LHCN-M2 (cell line): ENCODE measurements around the gene ZNF519. TPM values are rescaled to one million over a fixed set of nuclear protein-coding genes. Genes with fewer than 3 reads are reported as not detected.
"Not testable (repeated sequence)": the region's sequence is repeated elsewhere in the genome, so short reads cannot be mapped to it uniquely, and the experiment has no call there.

Experiments
- DNase-seq: peaks from one replicate; pipeline ENCODE4 v3.0.0-alpha.2; 2012; ENCODE audit warnings: low read depth
- polyA plus RNA-seq: library from polyadenylated mRNA; unstranded; fragments of >200 nt; gene quantifications from one replicate; pipeline ENCODE4 v1.2.1, GENCODE V29; 2012; ENCODE audit warnings: missing spikeins
- total RNA-seq: library from RNA; depleted of rRNA; stranded (reverse); fragments of >200 nt; gene quantifications from 2 replicates; pipeline ENCODE4 v1.2.3, GENCODE V29; 2014; rRNA removed

Gene ZNF519
- 7.5 and 11.5 TPM in 2 replicates for total RNA-seq
- polyA plus RNA-seq = 1.9 TPM

DNA sequence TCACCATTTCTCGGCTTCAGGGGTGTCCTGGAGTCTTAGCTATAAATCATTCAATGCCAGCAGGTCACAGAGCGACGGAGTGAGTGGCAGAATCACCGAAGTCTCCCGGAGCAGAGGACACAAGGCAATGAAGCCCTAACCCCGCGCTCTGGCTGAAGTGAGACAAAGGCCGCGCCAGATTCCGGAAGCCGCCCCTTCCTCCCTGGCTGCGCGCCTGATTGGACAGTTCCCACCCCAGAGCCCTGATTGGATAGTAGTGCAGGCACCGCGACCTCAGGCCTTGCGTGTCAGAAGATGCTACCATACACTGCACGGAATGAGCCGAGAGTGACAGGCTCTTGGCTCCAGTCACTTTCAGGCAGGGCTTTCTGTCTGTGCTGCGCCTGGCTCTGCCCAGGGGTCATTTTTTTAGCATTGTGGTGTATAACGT lies at the start of gene ZNF519:
Gene ZNF519, minus strand, starts transcription at position 165 of the 430 bp plus-strand sequence. Its CDS starts 158 bp downstream, at position 7.
- DNase-seq = peak; percentile 97

DNA sequence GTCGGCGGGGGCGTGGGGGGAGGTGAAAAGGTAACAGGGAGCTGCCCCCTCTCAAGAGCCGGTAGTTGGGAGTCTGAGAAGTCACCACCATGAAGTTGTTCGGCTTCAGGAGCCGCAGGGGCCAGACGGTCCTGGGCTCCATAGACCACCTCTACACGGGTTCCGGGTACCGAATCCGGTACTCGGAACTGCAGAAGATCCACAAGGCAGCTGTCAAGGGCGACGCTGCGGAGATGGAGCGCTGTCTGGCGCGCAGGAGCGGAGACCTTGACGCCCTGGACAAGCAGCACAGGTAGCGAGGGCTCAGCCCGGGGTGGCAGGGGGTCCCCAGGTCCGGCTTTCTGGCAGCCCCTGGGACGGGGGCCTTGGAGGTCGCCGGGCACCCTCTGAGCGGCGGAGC lies 47.1 kb upstream of the ZNF519 start:
- no peak for DNase-seq

DNA sequence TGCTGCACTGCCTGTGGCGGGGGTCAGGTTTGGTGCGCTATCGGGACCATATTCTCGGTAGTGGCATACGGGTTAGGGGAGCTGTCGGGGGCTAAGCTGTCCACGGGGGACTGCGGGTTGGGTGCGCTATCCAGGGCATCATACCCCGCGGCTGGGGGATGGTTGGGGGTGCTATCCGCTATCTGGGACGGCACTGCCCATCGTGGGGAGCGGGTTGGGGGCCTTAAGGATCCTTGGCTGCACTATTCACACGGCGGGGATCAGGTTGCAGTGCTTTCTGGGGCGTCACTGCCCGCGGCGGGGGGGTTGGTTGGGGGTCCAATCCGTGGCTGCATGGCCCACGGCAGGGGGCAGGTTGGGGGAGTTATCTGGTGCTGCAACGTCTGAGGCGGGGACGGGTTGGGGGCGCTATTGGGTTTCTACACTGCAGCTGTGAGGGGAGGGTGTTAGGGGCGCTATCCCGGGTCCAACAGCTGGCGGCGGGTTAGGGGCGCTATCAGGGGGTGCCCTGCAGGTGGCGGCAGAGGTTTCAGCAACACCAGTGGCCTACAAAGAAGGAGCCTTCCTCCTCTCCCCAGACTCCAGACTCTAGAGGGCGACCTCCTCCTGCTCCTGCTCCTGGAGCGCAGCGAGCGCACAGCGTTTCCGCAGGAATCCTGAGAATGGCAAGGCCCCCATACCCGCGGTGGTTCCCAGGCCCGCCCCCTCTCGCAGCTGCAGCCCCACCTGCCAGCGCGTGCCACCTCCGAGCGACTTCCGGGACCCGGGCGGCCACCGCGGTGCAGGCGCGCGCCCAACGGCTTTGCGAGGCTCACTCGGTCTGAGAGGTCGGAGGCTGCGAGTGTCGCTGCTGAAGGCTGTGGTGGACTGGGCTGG lies 46.3 kb upstream of the ZNF519 start:
- peak; percentile 75 for DNase-seq

DNA sequence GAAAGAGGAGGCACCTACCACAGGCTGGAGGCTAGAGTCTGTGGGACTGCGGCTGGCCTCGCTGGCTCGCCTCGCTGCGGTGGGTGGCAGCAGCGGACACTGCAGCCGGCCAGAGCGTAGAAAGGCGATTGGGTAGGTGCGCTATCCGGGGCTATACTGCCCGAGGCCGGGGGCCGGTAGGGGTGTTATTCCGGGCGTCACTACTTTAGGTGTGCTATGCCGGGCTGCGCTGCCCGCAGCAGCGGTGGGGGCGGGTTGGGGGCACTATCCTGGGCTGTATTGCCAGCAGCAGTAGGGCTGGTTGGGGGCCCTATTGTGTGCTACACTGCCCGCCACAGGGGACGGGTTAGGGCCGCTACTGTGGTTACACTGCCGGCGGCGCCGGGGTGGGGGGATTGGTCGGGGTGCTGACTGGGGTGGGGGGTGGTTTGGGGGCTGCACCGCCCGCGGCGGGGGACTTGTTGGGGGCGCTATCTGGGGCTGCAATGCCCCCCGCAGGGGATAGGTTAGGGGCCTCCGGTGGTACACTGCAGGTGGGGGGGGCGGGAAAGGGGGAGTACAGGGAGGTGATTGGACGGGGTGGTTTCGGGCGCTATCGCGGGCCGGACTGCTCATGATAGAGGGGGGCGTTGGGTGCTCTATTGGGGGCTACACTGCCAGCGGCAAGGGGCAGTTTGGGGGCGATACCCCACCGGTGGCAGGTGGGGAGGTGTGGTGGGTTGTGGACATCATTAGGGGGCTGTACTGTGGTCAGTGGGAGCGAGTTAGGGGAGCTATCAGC lies 45.5 kb upstream of the ZNF519 start:
- not testable (repeated sequence) for DNase-seq

DNA sequence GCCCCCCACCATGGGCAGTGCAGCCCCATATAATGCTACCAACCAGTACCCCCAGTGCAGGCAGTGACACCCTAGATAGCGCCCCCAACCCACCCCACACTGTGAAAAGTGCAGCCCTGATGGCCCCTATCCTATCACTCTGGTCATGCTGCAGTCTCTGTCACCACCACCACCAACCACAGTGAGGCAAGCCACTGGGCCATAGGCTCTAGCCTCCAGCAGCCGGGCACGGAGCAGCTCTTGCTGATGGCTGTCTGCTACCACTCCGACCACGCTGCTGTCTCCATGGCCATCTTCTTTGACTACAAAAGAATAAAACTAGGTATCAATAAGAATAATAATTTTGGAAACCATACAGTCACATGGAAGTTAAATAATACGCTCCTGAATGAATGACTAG lies 43.2 kb upstream of the ZNF519 start:
- DNase-seq = not testable (repeated sequence)

DNA sequence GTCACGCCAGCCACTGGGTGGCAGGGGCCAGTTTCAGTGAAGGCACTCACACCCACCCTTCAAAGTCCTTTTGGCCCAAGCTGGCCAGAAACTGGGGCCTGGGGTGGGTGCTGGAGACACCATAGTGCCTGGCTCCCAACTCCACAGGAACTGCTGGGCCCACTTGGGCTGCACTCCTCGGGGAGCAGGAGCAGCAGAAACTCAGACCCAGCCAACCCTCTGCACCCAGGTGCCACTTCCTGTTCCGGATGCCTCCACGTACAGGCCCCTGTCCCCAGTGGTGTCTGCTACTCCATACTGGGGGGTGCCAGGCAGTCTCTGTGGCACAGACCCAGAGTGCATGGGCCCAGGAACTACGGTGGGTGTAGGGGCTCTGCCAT lies 42.5 kb upstream of the ZNF519 start:
- DNase-seq = no peak

DNA sequence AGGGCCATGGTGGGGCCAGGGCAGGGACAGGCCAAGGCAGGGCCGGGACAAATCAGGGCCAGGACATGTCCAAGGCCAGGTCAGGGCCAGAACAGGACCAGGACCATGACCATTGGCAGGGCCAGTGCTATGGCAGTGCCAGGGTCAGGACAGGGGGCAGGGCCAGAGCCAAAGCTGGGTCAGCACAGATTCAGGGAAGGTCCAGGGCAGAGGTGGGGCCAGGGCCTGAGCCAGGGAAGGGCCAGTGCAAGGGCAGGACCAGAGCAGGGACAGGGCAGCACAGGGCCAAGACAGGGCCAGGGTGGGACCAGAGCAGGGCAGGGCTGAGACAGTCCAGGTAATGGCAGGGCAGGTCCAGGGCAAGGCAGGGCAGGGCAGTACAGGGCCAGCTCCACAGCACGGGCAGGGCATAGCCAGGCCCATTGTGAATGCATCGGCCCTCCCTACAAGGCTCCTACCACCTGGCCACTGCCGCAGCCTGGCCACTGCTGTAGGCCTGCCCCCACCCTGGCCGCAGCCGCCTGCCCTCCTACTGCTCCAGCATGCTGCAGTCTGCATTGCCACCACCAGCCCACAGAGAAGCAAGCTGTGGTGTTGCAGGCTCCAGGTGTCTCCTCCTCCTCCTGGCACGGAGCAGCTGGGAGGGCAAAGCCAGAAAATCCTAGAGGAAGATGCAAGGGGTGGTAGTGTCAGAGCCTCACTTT lies 41.9 kb upstream of the ZNF519 start:
- not testable (repeated sequence) for DNase-seq

DNA sequence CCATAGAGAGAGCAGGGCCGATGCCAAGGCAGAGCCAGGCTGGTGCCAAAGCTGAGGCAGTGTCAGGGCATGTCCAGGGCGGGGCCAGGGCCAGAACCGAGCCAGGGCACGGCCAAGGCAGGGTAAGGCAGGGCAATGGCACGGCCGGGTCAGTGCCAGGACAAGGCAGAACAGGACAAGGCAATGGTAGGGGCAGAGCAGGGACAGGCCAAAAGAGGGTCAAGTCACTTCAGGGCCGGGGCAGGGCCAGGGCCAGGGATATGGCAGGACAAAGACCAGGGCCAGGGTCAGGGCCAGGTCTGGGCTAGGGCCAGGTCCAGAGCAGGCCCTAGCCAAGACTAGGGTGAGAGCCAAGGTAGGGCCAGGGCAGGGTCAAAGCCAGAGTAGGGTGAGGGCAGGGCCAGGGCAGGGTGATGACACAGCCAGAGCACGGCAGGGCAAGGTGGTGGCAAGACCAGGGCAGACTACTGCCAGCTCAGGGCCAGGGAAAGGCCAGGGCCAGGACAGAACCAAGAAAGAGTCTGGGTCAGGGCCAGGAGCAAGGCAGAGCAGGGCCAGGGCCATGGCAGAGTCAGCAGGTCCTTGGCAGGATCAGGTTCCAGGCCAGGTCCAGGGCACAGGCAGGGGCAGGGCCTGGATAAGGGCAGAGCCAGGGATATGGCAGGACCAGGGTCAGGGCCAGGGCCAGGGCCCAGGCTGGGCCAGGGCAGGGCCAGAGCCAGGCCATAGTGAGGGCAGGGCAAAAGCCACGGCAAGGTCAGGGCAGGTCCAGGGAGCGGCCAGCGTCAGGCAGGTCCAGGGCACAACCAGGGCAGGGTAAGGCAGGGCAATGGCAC lies 41.1 kb upstream of the ZNF519 start:
- not testable (repeated sequence) for DNase-seq

DNA sequence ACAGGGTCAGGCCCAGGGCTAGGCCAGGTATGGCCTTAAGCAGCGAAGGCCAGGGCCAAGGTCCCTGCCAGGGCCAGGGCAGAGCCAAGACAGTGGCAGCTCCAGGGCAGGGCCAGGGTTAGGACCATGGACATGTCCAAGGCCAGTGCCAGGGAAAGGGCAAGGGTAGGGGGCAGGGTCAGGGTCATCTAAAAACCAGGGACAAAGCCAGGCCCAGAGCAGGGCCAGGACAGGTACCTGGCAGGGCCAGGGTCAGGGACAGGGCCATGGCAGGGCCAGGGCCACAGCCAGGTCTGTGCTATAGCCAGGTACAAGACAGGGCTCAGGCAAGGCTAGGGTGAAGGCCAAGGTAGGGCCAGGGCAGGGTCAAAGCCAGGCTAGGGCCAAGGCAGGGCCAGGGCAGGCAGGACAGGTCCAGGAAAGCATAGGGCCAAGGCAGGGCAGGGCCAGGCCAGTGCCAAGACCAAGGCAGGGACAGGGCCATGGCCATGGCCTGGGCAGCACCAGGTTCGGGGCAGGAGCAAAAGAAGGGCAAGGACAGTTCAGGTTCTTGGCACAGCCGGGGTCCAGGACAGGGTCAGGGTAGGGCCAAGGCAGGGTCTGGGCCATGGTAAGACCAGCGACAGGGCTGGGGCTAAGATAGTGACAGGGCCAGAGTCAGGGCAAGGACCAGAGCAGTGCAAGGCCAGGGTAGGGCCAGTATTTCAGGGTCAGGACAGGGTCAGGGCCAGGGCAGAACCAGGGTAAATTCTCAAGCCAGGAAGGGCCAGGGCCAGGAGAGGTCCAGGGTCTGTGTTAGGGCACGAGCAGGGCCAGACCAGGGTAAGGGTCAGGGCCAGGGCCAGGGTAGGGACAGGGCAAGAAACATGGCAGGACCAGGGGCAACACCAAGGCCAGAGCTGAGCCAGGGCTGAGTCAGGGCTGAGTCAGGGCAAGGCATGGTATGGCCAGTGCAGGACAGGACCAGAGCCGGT lies 40.2 kb upstream of the ZNF519 start:
- DNase-seq = not testable (repeated sequence)

DNA sequence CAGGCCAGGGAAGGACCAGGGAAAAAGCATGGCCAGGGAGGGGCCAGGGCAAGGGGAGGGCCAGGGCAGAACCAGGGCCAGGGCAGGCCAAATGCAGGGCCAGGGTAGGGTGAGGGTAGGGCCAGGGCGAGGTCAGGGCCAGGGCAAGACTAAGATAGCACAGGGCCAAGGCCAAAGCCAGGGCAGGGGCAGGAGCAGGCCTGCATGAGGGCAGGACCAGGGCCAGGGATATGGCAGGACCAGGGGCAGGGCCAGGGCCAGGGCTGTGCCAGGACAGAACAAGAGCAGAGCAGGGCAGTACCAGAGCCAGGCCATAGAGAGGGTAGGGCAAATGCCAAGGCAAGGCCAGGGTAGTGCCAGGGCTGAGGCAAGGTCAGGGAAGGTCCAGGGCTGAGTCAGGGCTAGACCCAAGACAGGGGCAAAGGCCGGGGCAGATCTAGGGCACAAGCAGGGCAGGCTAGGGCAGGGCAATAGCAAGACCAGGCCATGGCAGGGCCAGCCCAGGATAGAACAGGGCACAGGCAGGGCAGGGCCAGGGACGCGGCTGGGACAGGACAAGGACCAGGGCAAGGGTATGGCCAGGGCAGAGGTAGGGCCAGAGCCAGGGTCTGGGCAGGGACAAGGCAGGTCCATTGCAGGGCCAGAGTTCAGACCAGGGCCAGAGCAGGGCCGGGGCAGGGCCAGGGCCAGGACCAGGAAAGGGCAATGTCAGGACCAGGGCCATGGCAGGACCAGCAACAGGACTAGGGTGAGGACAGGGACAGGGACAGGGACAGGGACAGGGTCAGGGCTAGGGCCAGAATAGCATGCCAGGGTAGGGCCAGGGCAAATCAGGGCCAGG lies 39.3 kb upstream of the ZNF519 start:
- not testable (repeated sequence) for DNase-seq

DNA sequence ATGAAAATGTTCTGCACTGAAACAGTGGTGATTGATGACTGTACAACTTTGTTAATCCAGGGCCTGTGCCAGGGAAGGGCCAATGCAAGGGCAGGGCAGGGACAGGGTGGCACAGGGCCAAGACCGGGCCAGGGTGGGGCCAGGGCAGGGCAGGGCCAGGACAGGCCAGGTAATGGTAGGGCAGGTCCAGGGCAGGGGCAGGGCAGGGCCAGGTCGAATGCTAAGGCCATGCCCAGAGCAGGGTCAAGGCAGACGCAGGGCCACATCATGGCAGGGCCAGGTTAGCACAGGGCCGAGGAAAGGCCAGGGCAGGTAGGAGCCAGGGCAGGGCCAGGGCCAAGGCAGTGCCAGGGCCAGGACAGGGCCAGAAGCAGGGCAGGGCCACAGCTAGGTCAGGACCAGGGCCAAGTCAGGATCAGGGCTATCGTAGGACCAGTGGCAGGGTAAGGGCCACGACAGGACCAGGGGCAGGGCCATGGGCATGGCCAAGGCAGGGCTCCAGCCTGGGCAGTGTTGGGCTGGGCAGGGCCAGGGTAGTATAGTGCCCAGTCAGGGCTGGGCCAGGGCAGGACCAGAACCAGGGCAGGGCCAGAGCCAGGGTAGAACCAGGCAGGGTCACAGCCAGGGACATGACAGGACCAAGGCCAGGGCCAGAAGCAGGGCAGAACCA lies 38.3 kb upstream of the ZNF519 start:
- DNase-seq = not testable (repeated sequence)

DNA sequence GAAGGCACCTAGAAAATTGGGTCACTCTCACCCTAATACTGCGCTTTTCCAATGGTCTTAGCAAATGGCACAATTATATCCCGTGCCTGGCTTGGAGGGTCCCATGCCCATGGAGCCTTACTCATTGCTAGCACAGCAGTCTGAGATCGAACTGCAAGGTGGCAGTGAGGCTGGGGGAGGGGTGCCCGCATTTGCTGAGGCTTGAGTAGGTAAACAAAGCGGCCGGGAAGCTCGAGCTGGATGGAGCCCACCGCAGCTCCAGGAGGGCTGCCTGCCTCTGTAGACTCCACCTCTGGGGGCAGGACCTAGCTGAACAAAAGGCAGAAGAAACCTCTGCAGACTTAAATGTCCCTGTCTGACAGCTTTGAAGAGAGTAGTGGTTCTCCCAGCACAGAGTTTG lies 30.7 kb upstream of the ZNF519 start:
- DNase-seq = not testable (repeated sequence)

DNA sequence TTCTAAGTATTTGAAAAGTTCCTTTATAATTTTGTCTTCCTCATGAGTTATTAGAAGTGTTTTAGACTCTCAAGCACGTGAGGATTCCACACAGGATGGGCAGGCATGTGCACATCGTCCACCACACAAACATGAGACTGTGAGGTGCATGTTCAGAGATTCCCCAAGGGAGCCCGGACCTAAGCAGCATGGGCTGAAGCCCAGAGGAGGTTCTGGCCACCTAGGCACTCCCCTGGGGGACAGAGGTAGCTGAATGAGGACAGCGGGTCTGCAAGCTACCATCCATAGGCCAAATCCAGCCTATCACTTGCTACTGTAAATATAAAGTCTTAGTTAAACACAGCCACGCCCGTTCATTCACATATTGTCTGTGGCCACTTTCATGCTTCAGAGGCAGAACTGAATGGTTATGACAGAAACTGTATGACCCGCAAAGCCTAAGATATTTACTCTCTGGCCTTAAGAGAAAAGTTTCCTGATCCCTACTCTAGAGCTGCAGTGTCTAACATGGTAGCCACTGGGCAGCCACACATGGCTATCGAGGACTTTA lies 19.4 kb upstream of the ZNF519 start:
- not testable (repeated sequence) for DNase-seq

DNA sequence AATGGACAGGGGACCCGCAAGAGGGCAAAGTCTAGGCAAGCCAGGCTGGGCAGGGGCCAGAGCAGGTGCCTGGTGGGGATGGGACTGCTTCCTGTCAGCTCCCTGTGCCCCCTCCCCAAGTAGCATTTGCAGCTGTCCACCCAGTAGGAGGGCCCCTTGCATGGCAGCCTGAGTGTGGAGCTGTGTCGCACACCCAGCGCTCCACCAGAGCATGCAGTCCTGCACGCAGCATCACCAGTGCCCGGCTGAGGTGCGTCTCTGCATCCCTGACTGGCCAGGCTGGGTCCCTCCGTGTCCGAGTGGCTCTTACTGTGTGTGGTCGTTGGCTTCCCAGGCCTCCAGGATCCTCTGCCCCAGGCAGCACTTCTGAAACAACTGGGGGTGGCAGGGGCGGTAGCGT lies 18.5 kb upstream of the ZNF519 start:
- not testable (repeated sequence) for DNase-seq

DNA sequence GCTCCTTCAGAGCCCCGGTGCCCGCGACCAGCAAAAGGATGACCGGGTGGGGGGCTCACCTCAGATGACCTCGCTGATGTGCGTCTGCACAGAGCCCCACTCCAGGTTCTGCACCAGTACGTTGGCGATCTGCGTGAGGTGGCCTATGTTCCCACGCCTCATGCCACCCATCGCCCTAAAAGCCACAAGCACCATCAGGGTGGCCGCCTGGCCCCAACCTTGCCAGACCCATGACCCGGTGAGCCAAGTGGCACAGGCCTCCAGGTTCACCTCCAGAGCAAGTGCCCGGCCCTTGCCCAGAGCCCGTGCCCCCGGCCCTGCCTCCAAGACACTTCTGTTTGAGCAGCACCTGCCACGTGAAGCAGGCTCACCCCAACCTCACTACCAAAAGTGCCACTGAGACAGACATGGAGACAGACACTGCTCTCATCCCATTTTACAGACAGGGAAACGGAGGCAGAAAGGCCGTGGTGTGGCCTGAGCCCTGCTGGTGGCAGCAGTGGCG lies 17.7 kb upstream of the ZNF519 start:
- not testable (repeated sequence) for DNase-seq

DNA sequence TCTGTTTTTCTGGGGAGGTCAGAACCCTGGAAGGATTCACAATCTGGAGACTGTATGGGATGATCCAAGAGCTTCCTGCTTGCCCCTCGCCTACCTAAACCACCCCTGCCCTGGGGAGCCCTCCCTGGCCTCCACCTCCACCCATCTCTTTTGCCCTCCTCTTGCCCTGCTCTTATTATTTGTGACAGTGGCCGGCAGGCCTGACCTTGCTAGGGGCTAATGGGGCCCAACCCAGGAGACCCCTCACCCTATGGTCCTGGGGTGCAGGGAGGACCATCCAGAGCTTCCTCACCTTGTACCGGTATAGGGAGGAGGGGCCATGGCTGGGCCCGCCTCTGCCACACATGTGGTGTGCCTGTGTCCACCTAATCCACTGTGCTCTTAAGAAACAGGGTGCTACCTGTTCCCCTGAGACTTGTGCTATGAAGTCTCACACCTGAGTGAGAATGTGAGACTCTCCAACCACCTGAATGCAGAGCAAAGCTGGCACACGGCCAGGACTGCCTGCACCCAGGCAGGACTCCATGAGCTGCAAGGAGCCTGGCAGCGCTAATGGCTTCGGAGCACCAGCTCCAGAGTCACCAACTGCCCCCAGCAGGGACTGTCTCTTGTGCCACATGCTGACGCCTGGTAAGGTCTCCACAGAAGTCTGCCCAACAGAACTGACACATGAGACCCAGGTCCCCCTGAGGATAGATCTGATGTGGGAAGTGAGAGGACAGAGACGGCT lies 17.1 kb upstream of the ZNF519 start:
- DNase-seq = not testable (repeated sequence)
